ENCODE results near the gene IRF9. TPM values are rescaled to one million over a fixed set of nuclear protein-coding genes. Genes with fewer than 3 reads are reported as not detected.

IRF9 gene
- total RNA-seq, 3 donors from 2014 or later, result 44.6 to 76.0 (median 54.7) TPM

GRCh38 chr14:24129410-24129998 lies 31.6 kb upstream of the IRF9 start:
- Histone ChIP-seq H3K27me3 (no peaks in the 10 kb centered on the region), H3K9me3 (no peaks in the 10 kb centered on the region), H3K36me3 (no peaks in the 10 kb centered on the region), H3K4me3 (no peak overlapping the region), H3K27ac (no peak overlapping the region), H3K4me1 (no peaks in the 10 kb centered on the region)
- TF ChIP-seq CTCF (IDR thresholded peaks at IDR 0.05), result no peak
- TF ChIP-seq POLR2AphosphoS5 (IDR thresholded peaks at IDR 0.05), result no peak
- TF ChIP-seq POLR2A (IDR thresholded peaks at IDR 0.05), result no peak
- intact Hi-C loops (cut with DNase I; ENCODE audit: low total_unique reads), result no loop called here
- DNase-seq (ENCODE audit: low spot score in 2 of 2), result no peak

GRCh38 chr14:24130380-24130716 lies 30.7 kb upstream of the IRF9 start, which contains the start of gene FITM1:
Gene FITM1, plus strand, starts transcription at chr14:24130659. Its CDS starts 905 bp downstream, at chr14:24131564.
- Histone ChIP-seq H3K27ac (peak within 1 kb of the TSS; percentile 73 to 74), H3K4me1 (no peaks in the 10 kb centered on the region), H3K27me3 (no peaks in the 10 kb centered on the region), H3K9me3 (no peaks in the 10 kb centered on the region), H3K36me3 (no peaks in the 10 kb centered on the region), H3K4me3 (no peak within 1 kb of the TSS)
- intact Hi-C loops (cut with DNase I; ENCODE audit: low total_unique reads), result no loop called here
- DNase-seq (ENCODE audit: low spot score in 2 of 2), result no peak
- TF ChIP-seq POLR2AphosphoS5 (IDR thresholded peaks at IDR 0.05), result no peak

DNA sequence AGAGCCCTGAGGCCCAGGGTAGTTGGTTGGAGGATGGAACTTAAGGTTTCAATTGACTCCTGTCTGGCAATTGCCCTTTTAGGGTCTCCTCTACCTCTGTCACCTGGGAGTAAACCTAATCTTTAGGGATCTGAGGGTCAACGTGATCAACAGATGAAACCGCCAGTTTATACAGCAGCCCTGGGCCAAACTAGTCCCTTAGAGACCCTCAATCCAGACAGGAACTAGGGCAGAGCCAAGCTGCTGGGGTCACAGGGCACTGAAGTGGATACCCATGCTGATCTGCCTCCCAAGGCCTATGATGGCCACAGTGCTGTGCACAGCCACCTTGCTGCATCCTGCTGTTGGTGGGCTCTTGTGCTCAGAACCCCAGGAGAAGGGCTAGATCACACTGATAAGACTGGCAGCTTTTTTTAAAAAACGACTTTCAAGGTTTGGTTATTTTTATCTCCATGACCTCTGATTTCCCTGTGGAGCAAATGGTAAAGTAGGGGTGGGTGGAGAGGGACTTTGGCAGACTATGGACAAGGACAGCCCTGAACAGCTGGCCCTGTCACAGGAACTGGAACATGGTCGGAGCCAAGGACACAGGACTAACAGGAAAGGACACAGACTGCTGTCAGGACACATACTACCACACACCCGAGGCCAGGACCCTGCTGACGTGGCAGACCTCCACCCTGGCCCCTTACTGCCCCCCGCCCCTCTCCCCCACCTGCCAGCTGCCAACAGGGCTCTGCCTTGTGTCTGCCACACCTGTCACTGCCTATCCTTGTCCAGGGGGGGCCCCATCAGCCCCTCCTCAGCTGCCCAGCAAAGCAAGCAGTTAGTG lies 30.1 kb upstream of the IRF9 start:
- no peaks in the 10 kb centered on the region for H3K36me3 ChIP-seq
- H3K27me3 ChIP-seq, result no peaks in the 10 kb centered on the region
- no peaks in the 10 kb centered on the region for H3K4me1 ChIP-seq
- H3K4me3 ChIP-seq, result no peak overlapping the region
- intact Hi-C loops (cut with DNase I; ENCODE audit: low total_unique reads), result no loop called here
- TF ChIP-seq CTCF (IDR thresholded peaks at IDR 0.05), result no peak
- TF ChIP-seq POLR2AphosphoS5 (IDR thresholded peaks at IDR 0.05), result no peak
- TF ChIP-seq POLR2A (IDR thresholded peaks at IDR 0.05), result no peak
- H3K9me3 ChIP-seq, result no peaks in the 10 kb centered on the region
- H3K27ac ChIP-seq, result peak overlapping the region; percentile 73 to 74
- no peak for DNase-seq (ENCODE audit: low spot score in 2 of 2)

DNA sequence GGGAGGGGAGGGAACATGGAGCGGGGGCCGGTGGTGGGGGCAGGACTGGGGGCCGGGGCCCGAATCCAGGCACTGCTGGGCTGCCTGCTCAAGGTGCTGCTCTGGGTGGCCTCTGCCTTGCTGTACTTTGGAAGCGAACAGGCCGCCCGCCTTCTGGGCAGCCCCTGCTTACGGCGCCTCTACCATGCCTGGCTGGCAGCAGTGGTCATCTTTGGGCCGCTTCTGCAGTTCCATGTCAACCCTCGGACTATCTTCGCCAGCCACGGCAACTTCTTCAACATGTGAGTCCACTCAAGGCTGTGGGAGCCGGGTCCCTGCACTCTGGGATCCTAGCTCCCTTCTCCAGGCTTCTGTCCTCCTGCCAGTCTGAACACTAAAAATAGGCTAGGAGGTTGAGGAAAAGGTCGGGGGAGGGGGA lies 29.5 kb upstream of the IRF9 start:
- no peak overlapping the region for H3K4me3 ChIP-seq
- H3K27me3 ChIP-seq, result no peaks in the 10 kb centered on the region
- no peak for DNase-seq (ENCODE audit: low spot score in 2 of 2)
- TF ChIP-seq POLR2A (IDR thresholded peaks at IDR 0.05), result no peak
- no peak for TF ChIP-seq CTCF (IDR thresholded peaks at IDR 0.05)
- no peak for TF ChIP-seq POLR2AphosphoS5 (IDR thresholded peaks at IDR 0.05)
- no peaks in the 10 kb centered on the region for H3K4me1 ChIP-seq
- no peaks in the 10 kb centered on the region for H3K9me3 ChIP-seq
- intact Hi-C loops (cut with DNase I; ENCODE audit: low total_unique reads), result no loop called here
- no peaks in the 10 kb centered on the region for H3K36me3 ChIP-seq
- peak overlapping the region; percentile 73 to 74 for H3K27ac ChIP-seq

DNA sequence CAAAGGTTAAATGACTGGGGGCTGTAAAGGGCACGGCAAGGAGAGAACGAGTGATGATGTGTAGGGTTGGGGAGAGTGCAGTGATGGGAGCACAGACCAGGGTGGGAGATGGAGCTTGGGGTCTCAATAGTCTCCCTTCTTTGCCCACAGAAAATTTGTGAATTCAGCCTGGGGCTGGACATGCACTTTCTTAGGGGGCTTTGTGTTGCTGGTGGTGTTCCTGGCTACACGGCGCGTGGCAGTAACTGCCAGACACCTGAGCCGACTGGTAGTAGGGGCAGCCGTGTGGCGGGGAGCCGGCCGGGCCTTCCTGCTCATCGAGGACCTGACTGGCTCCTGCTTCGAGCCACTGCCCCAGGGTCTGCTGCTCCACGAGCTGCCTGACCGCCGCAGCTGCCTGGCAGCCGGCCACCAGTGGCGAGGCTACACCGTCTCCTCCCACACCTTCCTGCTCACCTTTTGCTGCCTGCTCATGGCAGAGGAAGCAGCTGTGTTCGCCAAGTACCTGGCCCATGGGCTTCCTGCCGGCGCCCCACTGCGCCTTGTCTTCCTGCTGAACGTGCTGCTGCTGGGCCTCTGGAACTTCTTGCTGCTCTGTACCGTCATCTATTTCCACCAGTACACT lies 28.9 kb upstream of the IRF9 start:
- H3K27ac ChIP-seq, result peak overlapping the region; percentile 73 to 74

More for the DNA sequence above, 28.9 kb upstream of the IRF9 start:
- H3K4me3 ChIP-seq, result peak overlapping the region in 1 of 3 donors; percentile 40
- H3K27me3 ChIP-seq, result no peaks in the 10 kb centered on the region
- peaks cover 5 to 6% of the 10 kb centered on the region in 2 donors for H3K4me1 ChIP-seq
- no peaks in the 10 kb centered on the region for H3K36me3 ChIP-seq
- no peaks in the 10 kb centered on the region for H3K9me3 ChIP-seq
- DNase-seq (ENCODE audit: low spot score in 2 of 2), result peak; percentile 70 to 86
- TF ChIP-seq POLR2AphosphoS5 (IDR thresholded peaks at IDR 0.05), result no peak
- no peak for TF ChIP-seq CTCF (IDR thresholded peaks at IDR 0.05)
- no peak for TF ChIP-seq POLR2A (IDR thresholded peaks at IDR 0.05)
- intact Hi-C loops (cut with DNase I; ENCODE audit: low total_unique reads), result no loop called here

Data from breast epithelium (tissue), 4 donors.